ENCODE measurements around the gene SKAP1.

DNA sequence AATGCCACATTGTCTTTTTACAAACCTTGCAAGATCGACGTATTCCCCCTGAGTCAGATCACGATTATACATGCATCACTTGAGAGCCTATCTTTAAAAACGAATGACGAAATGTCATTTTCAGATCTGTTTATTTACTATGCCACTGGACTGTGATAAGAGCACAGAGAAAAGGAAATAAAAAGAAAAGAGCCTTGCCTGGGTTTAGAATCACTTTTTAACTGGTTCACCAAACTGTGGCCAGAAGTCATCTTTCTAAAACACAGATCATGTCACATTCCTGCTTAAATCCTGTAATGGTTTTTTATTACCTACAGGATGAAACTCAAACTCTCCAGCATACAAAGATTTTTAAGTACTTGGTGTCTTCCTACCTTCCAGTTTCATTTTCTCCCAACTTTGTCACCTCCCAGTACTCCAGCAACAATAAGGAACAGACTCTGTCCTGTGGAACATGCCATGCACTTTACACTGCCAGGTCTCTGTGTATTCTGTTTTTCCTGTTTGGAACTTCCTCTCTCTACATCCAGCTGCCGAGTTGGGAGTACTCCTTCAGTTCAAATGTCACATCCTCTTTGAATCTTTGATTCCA, 231.0 kb downstream of the SKAP1 start:
- TF ChIP-seq POLR2A (IDR thresholded peaks at IDR 0.05; ENCODE audit: low read length) (no peak), GATA1 (IDR thresholded peaks at IDR 0.05; ENCODE audit: low read depth, low read length) (no peak)

Data from erythroblast (primary cell).